Upper lobe of left lung (tissue), 6 donors: Measurements from ENCODE around the gene SERPINB3. TPM values are rescaled to one million over a fixed set of nuclear protein-coding genes. Genes with fewer than 3 reads are reported as not detected.

ENCODE experiments used
- ATAC-seq, 2 donors: fragments of 200-7000 bp; cut with Tn5 transposase; one replicate each; pipeline ENCODE4 v1.9.1; 2022; ENCODE audit warnings: mild to moderate bottlenecking in 2 of 2, moderate library complexity in 2 of 2; ENCODE audit not compliant: low FRiP score in 2 of 2
- DNase-seq, 2 donors: peaks; one replicate each; pipeline ENCODE4 v3.0.0-alpha.2; 2019 to 2020
- H3K27ac ChIP-seq, 4 donors: fragments of 200-600 bp; sonication (generic); one replicate each; pipeline ENCODE4 v1.5.1; 2016 to 2019
- H3K27me3 ChIP-seq, 4 donors: fragments of 200-600 bp; sonication (generic); one replicate each; pipeline ENCODE4 v1.5.1; 2017 to 2019
- H3K36me3 ChIP-seq, 4 donors: fragments of 200-600 bp; sonication (generic); one replicate each; pipeline ENCODE4 v1.5.1; 2016 to 2019
- H3K4me1 ChIP-seq, 4 donors: fragments of 200-600 bp; sonication (generic); one replicate each; pipeline ENCODE4 v1.5.1; 2018 to 2019
- H3K4me3 ChIP-seq, 4 donors: fragments of 200-600 bp; sonication (generic); one replicate each; pipeline ENCODE4 v1.5.1; 2017 to 2019; ENCODE audit warnings: mild to moderate bottlenecking in 2 of 4, moderate library complexity in 1 of 4
- H3K9me3 ChIP-seq, 4 donors: fragments of 200-600 bp; sonication (generic); one replicate each; pipeline ENCODE4 v1.5.1; 2018 to 2019
- EP300 ChIP-seq, 4 donors: sonication (generic); formaldehyde crosslinking; IDR thresholded peaks; one replicate each; pipeline ENCODE4 v1.5.1; 2017; ENCODE audit warnings: antibody characterized with exemption in 4 of 4, control low read depth in 2 of 4
- POLR2A ChIP-seq, 4 donors: fragments of 450-650 bp; IDR thresholded peaks; one replicate each; pipeline ENCODE4 v1.5.1; 2016 to 2017; ENCODE audit warnings: antibody characterized with exemption in 4 of 4, mild to moderate bottlenecking in 2 of 4
- POLR2AphosphoS5 ChIP-seq, 2 donors: sonication (generic); formaldehyde crosslinking; IDR thresholded peaks; one replicate each; pipeline ENCODE4 v1.5.1; 2017; ENCODE audit warnings: antibody characterized with exemption in 2 of 2
- WGBS, 2 donors: methylation state at CpG; one replicate each; pipeline ENCODE4 v1.1.5; 2017 to 2018; 5-methylcytosine and 5-hydroxymethylcytosine counted together
- total RNA-seq, 6 donors: library from RNA; depleted of rRNA in 4 of 6; stranded (reverse); fragments of >200 nt in 4 of 6; gene quantifications; one replicate each; pipeline versions ENCODE4 v1.1.0 to v1.2.1, GENCODE V29; 2016 to 2021
- TF ChIP-seq, protein P1 (sequence below), 6 experiments: fragments of 450-650 bp in 4 of 6; fragments of 200-600 bp in 2 of 6; sonication (generic) in 2 of 6; IDR thresholded peaks; one replicate each; pipeline ENCODE4 v1.5.1; 2016 to 2019; ENCODE audit warnings: antibody characterized with exemption in 6 of 6
- donor health status: DM: no; HTN: no; CAD: no; lungs with moderate emphysema.
- donor health status: DM: no; HTN: yes; CAD: no; lungs with severe emphysema.

The SERPINB3 gene
- total RNA-seq, 6 donors from 2014 or later: 0.30 to 63.6 TPM; not detected in 4

- Histone ChIP-seq H3K27me3 (no peaks in the 10 kb centered on the region), H3K36me3 (no peaks in the 10 kb centered on the region), H3K9me3 (peaks cover 4 to 28% (median 19%) of the 10 kb centered on the region in 4 donors), H3K27ac (no peak overlapping the region), H3K4me3 (no peak overlapping the region), H3K4me1 (no peaks in the 10 kb centered on the region)
- DNase-seq (no peak), ATAC-seq (no peak)
- no peak for TF ChIP-seq POLR2AphosphoS5 (IDR thresholded peaks at IDR 0.05)
- TF ChIP-seq EP300 (IDR thresholded peaks at IDR 0.05): no peak
- TF ChIP-seq, protein P1, sequence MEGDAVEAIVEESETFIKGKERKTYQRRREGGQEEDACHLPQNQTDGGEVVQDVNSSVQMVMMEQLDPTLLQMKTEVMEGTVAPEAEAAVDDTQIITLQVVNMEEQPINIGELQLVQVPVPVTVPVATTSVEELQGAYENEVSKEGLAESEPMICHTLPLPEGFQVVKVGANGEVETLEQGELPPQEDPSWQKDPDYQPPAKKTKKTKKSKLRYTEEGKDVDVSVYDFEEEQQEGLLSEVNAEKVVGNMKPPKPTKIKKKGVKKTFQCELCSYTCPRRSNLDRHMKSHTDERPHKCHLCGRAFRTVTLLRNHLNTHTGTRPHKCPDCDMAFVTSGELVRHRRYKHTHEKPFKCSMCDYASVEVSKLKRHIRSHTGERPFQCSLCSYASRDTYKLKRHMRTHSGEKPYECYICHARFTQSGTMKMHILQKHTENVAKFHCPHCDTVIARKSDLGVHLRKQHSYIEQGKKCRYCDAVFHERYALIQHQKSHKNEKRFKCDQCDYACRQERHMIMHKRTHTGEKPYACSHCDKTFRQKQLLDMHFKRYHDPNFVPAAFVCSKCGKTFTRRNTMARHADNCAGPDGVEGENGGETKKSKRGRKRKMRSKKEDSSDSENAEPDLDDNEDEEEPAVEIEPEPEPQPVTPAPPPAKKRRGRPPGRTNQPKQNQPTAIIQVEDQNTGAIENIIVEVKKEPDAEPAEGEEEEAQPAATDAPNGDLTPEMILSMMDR (IDR thresholded peaks at IDR 0.05): no peak
- no peak for TF ChIP-seq POLR2A (IDR thresholded peaks at IDR 0.05)
These were observed 33.9 kb downstream of the SERPINB3 start for GRCh38 chr18:63627819-63628218.

DNA sequence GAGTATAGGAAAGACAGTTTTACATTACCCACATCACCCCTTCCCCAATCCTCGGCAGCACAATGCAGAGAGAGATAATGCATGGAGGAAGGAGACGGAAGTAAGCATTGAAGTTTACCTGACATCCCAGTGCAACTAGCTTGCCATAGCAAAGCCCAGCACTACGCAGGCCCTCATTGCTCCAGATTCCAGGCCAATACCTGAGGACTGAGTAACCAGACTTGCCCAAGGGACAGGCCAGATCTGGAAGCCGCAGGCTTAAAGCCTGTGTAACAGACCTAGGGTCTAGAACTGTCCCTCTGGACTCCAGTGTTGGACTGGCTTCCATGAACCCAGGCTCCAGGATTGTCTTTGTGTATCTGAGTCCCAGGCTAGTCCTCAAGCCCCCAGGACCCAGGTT, 35.3 kb downstream of the SERPINB3 start:
- no peak overlapping the region for H3K27ac ChIP-seq
- no peaks in the 10 kb centered on the region for H3K27me3 ChIP-seq
- H3K4me3 ChIP-seq: no peak overlapping the region
- WGBS, 2 donors: 77 to 84% methylated on average over 4 of the region's 4 CpGs
- peak in 1 of 2 donors; percentile 37 for ATAC-seq
- H3K9me3 ChIP-seq: peaks cover 4 to 28% (median 19%) of the 10 kb centered on the region in 4 donors
- DNase-seq: no peak
- no peaks in the 10 kb centered on the region for H3K4me1 ChIP-seq
- TF ChIP-seq, protein P1 (IDR thresholded peaks at IDR 0.05): no peak
- TF ChIP-seq POLR2AphosphoS5 (IDR thresholded peaks at IDR 0.05) (no peak), EP300 (IDR thresholded peaks at IDR 0.05) (no peak), POLR2A (IDR thresholded peaks at IDR 0.05) (no peak)
- no peaks in the 10 kb centered on the region for H3K36me3 ChIP-seq

DNA sequence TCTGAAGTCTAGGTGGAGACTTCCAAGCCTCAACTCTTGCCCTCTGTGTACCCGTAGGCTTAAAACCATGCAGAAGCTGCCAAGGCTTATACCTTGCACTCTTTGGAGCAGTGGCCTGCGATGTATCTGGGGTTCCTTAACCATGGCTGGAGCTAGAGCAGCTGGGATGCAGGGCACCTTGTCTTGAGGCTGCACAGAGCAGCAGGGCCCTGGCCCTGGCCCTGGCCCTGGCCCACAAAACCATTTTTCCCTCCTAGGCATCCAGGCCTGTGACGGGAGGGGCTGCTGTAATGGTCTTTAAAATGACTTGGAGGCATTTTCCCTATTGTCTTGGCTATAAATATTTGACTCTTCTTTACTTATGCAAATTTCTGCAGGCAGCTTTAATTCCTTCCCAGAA, 36.8 kb downstream of the SERPINB3 start:
- no peaks in the 10 kb centered on the region for H3K36me3 ChIP-seq
- H3K27ac ChIP-seq: no peak overlapping the region
- H3K9me3 ChIP-seq: peaks cover 4 to 28% (median 19%) of the 10 kb centered on the region in 4 donors
- peak in 1 of 2 donors; percentile 15 for DNase-seq
- 79 to 100% methylated on average over 1 to 3 of the region's 3 CpGs for WGBS, 2 donors
- H3K4me1 ChIP-seq: no peaks in the 10 kb centered on the region
- TF ChIP-seq POLR2A (IDR thresholded peaks at IDR 0.05) (no peak), POLR2AphosphoS5 (IDR thresholded peaks at IDR 0.05) (no peak), EP300 (IDR thresholded peaks at IDR 0.05) (no peak)
- TF ChIP-seq, protein P1 (IDR thresholded peaks at IDR 0.05): no peak
- ATAC-seq: no peak
- H3K27me3 ChIP-seq: no peaks in the 10 kb centered on the region
- no peak overlapping the region for H3K4me3 ChIP-seq

- 85 to 88% methylated on average over 3 of the region's 3 CpGs for WGBS, 2 donors
- ATAC-seq: no peak
These were observed 42.0 kb downstream of the SERPINB3 start for GRCh38 chr18:63619661-63620060.

GRCh38 chr18:63617915-63618234, 43.8 kb downstream of the SERPINB3 start:
- no peak overlapping the region for H3K27ac ChIP-seq
- H3K4me3 ChIP-seq: no peak overlapping the region
- TF ChIP-seq EP300 (IDR thresholded peaks at IDR 0.05): no peak
- TF ChIP-seq, protein P1 (IDR thresholded peaks at IDR 0.05): no peak
- no peak for TF ChIP-seq POLR2A (IDR thresholded peaks at IDR 0.05)
- no peak for TF ChIP-seq POLR2AphosphoS5 (IDR thresholded peaks at IDR 0.05)
- WGBS, 2 donors: 76 to 82% methylated on average over 2 of the region's 2 CpGs
- H3K9me3 ChIP-seq: no peaks in the 10 kb centered on the region
- ATAC-seq (no peak), DNase-seq (no peak)
- H3K36me3 ChIP-seq: no peaks in the 10 kb centered on the region
- H3K27me3 ChIP-seq: no peaks in the 10 kb centered on the region
- H3K4me1 ChIP-seq: no peaks in the 10 kb centered on the region

More at GRCh38 chr18:63619661-63620060, 42.0 kb downstream of the SERPINB3 start:
- Histone ChIP-seq H3K4me3 (no peak overlapping the region), H3K27me3 (no peaks in the 10 kb centered on the region), H3K36me3 (no peaks in the 10 kb centered on the region), H3K27ac (no peak overlapping the region), H3K9me3 (peaks cover 0 to 7% (median 5%) of the 10 kb centered on the region in 4 donors), H3K4me1 (no peaks in the 10 kb centered on the region)
- TF ChIP-seq, protein P1 (IDR thresholded peaks at IDR 0.05): no peak
- TF ChIP-seq EP300 (IDR thresholded peaks at IDR 0.05) (no peak), POLR2A (IDR thresholded peaks at IDR 0.05) (no peak), POLR2AphosphoS5 (IDR thresholded peaks at IDR 0.05) (no peak)
- no peak for DNase-seq
